ENCODE results near the gene KRT81.
"Not testable (repeated sequence)": the region's sequence is repeated elsewhere in the genome, so short reads cannot be mapped to it uniquely, and the experiment has no call there.

KRT81 gene

DNA sequence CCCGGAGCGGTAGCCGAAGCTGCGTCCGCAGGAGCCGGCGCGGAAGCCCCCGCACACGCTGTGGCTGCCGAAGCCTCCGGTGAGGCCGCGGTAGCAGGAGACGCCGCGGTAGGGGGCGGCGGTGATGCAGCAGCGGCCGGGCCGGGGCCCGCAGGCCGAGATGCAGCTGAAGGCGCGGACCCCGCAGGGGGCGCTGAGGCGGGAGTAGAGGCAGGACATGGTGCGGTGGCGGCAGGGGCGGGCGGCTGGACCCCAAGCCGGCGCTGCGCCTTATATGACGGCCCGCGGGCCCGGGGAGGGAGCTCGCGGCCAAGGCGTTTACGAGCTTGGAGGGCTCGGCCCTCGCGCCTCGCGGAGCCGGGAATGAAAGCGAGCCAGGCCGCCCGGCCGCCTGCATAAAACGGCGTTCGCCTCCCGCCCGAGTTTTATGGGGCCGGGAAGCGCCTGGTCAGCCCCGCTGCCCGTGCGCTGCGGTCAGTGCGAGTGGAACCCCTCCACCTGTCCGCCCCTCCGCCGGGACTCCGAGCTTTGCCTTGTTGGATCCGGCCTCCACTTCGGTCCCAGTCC lies 32.9 kb downstream of the KRT81 start:
- Histone ChIP-seq H3K4me1 (ENCODE audit: control insufficient read depth, insufficient read depth, low read length, unreplicated experiment) (peaks cover 21% of the 10 kb centered on the region), H3K36me3 (ENCODE audit: insufficient read depth, low read length) (no peaks in the 10 kb centered on the region), H3K27me3 (ENCODE audit: insufficient read depth, low read length) (peaks cover 9% of the 10 kb centered on the region), H3K79me2 (ENCODE audit: control insufficient read depth, insufficient read depth, low read length, unreplicated experiment) (no peaks in the 10 kb centered on the region), H3K27ac (ENCODE audit: low read depth, low read length) (no peak overlapping the region), H2AFZ (ENCODE audit: low read length, unreplicated experiment) (no peak overlapping the region), H3K4me3 (ENCODE audit: low read depth, low read length) (no peak overlapping the region)

- not testable (repeated sequence) for H3K27ac ChIP-seq (ENCODE audit: low read depth, low read length); H3K4me3 ChIP-seq (ENCODE audit: low read depth, low read length); H2AFZ ChIP-seq (ENCODE audit: low read length, unreplicated experiment); H3K79me2 ChIP-seq (ENCODE audit: control insufficient read depth, insufficient read depth, low read length, unreplicated experiment); H3K27me3 ChIP-seq (ENCODE audit: insufficient read depth, low read length); H3K36me3 ChIP-seq (ENCODE audit: insufficient read depth, low read length)
- peaks cover 21% of the 10 kb centered on the region for H3K4me1 ChIP-seq (ENCODE audit: control insufficient read depth, insufficient read depth, low read length, unreplicated experiment)
These were observed 33.4 kb downstream of the KRT81 start for GRCh38 chr12:52257922-52258321.

DNA sequence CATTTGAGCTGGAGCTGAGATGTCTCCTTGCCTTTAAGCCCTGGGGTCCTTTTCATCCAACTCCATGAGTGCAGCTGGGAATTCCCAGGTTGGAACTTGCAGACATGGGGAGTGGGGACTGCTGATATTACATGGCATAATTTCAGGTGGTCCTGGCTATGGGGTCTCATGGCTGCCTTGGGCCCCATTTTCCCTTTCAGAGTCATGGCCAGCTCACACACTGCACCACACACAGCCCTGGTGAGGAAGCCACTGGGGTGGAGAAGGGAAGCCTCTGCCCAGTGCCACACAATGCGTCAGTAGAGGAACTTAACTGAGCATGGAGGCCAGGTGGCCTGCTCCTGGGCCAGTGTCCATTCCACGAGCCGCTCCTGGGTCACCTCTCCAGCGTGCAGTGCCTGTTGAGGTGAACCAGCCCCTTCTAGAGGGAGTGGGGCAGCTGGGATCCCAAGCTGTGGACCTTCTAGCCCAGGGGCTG lies 34.2 kb downstream of the KRT81 start:
- H3K36me3 ChIP-seq (ENCODE audit: insufficient read depth, low read length), result no peaks in the 10 kb centered on the region
- H3K79me2 ChIP-seq (ENCODE audit: control insufficient read depth, insufficient read depth, low read length, unreplicated experiment), result no peaks in the 10 kb centered on the region
- H3K4me1 ChIP-seq (ENCODE audit: control insufficient read depth, insufficient read depth, low read length, unreplicated experiment), result peaks cover 21% of the 10 kb centered on the region
- H3K27me3 ChIP-seq (ENCODE audit: insufficient read depth, low read length), result peaks cover 9% of the 10 kb centered on the region
- H2AFZ ChIP-seq (ENCODE audit: low read length, unreplicated experiment), result no peak overlapping the region
- no peak overlapping the region for H3K4me3 ChIP-seq (ENCODE audit: low read depth, low read length)
- H3K27ac ChIP-seq (ENCODE audit: low read depth, low read length), result no peak overlapping the region

DNA sequence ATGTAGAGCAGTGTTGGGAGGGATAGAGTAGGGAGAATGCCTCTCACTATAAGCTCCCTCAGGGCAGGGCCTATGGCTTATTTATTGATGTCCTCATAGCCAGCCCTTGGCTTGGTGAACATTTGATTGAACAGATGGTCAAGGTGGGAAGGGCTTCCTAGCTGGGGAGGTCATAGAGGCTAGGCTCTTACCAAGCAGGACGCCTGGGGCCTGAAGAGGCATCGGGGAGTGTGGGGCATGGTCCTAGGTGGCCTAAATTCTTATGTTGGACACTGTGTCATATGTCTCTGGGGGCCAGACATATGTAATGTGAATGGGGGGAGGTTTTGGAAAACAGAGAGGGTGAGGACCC lies 34.8 kb downstream of the KRT81 start:
- Histone ChIP-seq H3K79me2 (ENCODE audit: control insufficient read depth, insufficient read depth, low read length, unreplicated experiment) (no peaks in the 10 kb centered on the region), H3K36me3 (ENCODE audit: insufficient read depth, low read length) (no peaks in the 10 kb centered on the region), H3K27me3 (ENCODE audit: insufficient read depth, low read length) (peaks cover 9% of the 10 kb centered on the region), H3K27ac (ENCODE audit: low read depth, low read length) (no peak overlapping the region), H2AFZ (ENCODE audit: low read length, unreplicated experiment) (no peak overlapping the region), H3K4me3 (ENCODE audit: low read depth, low read length) (no peak overlapping the region), H3K4me1 (ENCODE audit: control insufficient read depth, insufficient read depth, low read length, unreplicated experiment) (peaks cover 20% of the 10 kb centered on the region)

DNA sequence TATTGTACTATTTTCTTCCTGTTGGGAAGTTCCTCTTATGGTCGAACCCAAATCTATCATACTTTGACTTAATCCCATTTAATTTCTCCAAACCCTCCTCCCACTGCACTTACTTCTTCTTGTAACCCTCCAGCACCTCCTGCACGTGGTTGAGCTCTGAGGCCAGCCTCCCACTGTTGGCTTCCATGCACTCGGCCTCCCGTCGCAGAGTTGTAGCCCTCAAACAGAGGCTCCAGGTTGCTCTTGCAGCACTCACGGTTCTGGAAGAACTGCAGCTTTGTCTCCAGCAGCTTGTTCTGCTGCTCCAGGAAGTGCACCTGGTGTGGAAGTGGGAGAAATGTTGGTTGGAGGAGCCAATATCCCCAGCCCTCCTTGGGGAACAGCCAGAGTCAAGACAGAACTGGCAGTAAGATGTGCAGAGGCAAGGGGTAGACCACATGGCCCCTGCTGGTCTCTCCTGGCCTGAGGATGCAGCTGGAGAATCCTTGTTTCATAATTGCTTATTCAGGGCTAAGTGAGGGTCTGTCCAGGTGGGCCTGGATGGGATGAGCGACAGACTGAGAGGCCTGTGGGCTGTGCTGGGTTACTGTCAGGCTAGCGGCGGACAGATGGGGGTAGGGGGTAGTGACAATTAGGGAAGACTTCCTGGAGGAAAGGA lies 35.3 kb downstream of the KRT81 start:
- Histone ChIP-seq H2AFZ (ENCODE audit: low read length, unreplicated experiment) (no peak overlapping the region), H3K4me1 (ENCODE audit: control insufficient read depth, insufficient read depth, low read length, unreplicated experiment) (peaks cover 15% of the 10 kb centered on the region)

DNA sequence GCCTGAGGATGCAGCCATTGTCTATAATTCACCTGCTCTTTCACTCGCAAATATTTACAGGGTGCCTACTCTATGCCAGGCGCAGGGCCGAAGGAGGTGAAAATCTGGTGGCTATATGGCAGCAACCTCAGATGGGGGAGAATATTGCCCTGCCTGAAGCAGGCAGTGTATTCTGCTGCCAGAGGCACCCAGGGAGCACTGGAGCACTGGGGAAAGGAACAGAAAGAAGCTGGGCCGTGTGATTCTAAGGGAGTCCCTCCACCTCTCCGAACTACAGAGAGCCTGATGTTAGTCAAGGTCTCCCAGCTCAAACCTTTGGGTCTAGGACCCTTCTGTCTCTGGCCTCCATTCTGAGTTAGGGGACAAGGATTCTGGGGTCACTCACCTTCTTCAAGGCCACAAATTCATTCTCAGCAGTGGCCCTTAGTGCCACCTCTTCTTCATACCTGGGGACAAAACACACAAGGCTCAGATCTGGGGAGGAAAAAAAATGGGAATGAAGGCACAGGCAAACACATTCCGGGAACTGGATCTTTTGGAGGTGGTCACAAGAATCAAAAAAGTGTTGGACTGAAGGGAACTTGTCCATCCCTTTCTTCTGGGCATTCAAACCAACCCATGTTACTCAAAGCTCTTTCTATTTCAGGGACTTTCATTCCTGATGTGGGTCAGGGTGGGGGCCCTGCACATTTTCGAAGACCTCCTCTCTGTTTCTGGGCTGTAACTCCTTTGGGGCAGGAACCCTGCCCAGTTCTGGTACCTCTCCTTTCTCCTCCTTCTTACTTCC lies 36.2 kb downstream of the KRT81 start:
- Histone ChIP-seq H3K27ac (ENCODE audit: low read depth, low read length) (no peak overlapping the region), H3K4me1 (ENCODE audit: control insufficient read depth, insufficient read depth, low read length, unreplicated experiment) (peaks cover 7% of the 10 kb centered on the region), H2AFZ (ENCODE audit: low read length, unreplicated experiment) (no peak overlapping the region), H3K27me3 (ENCODE audit: insufficient read depth, low read length) (peaks cover 9% of the 10 kb centered on the region), H3K4me3 (ENCODE audit: low read depth, low read length) (no peak overlapping the region), H3K79me2 (ENCODE audit: control insufficient read depth, insufficient read depth, low read length, unreplicated experiment) (no peaks in the 10 kb centered on the region), H3K36me3 (ENCODE audit: insufficient read depth, low read length) (no peaks in the 10 kb centered on the region)

More for the DNA sequence above, 35.3 kb downstream of the KRT81 start:
- Histone ChIP-seq H3K27ac (ENCODE audit: low read depth, low read length) (no peak overlapping the region), H3K36me3 (ENCODE audit: insufficient read depth, low read length) (no peaks in the 10 kb centered on the region), H3K27me3 (ENCODE audit: insufficient read depth, low read length) (peaks cover 9% of the 10 kb centered on the region), H3K4me3 (ENCODE audit: low read depth, low read length) (no peak overlapping the region), H3K79me2 (ENCODE audit: control insufficient read depth, insufficient read depth, low read length, unreplicated experiment) (no peaks in the 10 kb centered on the region)

DNA sequence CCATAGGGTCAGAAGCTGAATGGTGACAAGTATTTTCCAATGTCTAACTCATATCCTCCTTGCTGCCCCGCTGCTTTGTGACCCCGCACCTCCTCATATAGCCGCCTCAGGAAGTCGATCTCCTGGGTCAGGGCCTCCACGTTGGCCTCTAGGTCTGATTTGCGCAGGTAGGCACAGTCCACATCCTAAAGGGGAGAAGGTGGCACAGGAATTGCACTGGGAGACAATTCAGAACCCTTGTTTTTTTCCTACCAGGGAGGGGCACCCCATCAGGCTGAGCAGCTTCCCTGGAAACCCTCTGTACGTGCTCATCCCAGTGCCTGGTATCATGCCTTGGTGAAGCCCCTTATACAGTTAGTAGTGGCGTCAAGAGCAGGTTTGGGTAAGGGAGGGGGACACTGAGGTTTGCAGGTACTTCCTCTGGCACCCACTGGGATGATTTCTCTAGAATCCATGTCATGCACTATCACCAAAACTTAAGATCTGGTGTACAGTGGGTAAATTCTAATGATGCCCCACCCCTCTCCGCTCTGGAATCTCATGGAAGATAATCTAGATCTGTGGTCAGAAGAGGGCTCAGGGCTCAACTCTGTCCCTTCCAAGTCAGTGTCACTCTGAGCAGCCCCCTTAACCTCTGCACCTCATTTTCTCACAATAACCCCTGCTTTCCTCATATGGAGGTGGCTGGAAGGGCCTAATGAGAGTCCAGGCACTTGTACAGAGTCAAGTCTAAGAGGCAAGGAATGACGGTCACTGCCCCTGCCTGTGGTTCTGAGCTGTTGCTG lies 37.0 kb downstream of the KRT81 start:
- peaks cover 9% of the 10 kb centered on the region for H3K27me3 ChIP-seq (ENCODE audit: insufficient read depth, low read length)
- H3K27ac ChIP-seq (ENCODE audit: low read depth, low read length), result no peak overlapping the region
- H3K4me1 ChIP-seq (ENCODE audit: control insufficient read depth, insufficient read depth, low read length, unreplicated experiment), result peaks cover under 1% of the 10 kb centered on the region

GRCh38 chr12:52253391-52254179 lies 37.7 kb downstream of the KRT81 start:
- peaks cover 4% of the 10 kb centered on the region for H3K27me3 ChIP-seq (ENCODE audit: insufficient read depth, low read length)
- H3K27ac ChIP-seq (ENCODE audit: low read depth, low read length), result no peak overlapping the region
- H3K4me1 ChIP-seq (ENCODE audit: control insufficient read depth, insufficient read depth, low read length, unreplicated experiment), result no peaks in the 10 kb centered on the region
- no peaks in the 10 kb centered on the region for H3K79me2 ChIP-seq (ENCODE audit: control insufficient read depth, insufficient read depth, low read length, unreplicated experiment)
- no peaks in the 10 kb centered on the region for H3K36me3 ChIP-seq (ENCODE audit: insufficient read depth, low read length)
- H2AFZ ChIP-seq (ENCODE audit: low read length, unreplicated experiment), result no peak overlapping the region
- no peak overlapping the region for H3K4me3 ChIP-seq (ENCODE audit: low read depth, low read length)

More for the DNA sequence above, 37.0 kb downstream of the KRT81 start:
- Histone ChIP-seq H2AFZ (ENCODE audit: low read length, unreplicated experiment) (no peak overlapping the region), H3K36me3 (ENCODE audit: insufficient read depth, low read length) (no peaks in the 10 kb centered on the region), H3K4me3 (ENCODE audit: low read depth, low read length) (no peak overlapping the region), H3K79me2 (ENCODE audit: control insufficient read depth, insufficient read depth, low read length, unreplicated experiment) (no peaks in the 10 kb centered on the region)

DNA sequence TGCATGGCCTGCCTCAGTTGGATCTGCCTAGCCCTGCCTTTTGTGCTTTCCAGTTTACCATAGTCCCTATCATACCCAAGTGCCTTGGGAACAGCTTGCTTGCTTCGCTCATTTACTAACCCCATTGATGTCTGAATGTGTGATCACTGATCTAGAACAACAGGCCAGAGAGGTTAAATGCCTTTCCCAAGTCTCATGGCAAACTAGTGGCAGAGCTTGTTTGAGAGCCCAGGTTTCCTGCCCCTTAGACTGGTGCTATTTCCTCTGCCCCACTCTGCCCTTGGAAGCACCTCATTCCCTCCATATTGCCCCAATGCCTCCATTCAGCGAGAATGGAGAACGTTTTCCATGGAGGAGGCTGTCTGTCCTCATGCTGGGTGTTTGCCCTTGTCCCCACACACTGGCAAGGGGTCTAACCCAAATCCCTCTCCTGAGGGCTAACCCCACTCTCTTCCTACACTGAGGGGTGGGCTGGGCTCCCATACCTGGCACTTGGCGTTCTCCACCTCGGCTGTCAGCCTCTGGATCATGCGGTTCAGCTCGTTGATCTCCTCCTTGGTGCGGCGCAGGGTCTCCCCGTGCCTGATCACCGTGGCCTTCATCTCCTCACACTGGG lies 38.5 kb downstream of the KRT81 start:
- Histone ChIP-seq H3K36me3 (ENCODE audit: insufficient read depth, low read length) (no peaks in the 10 kb centered on the region), H3K4me1 (ENCODE audit: control insufficient read depth, insufficient read depth, low read length, unreplicated experiment) (peaks cover 2% of the 10 kb centered on the region), H3K27me3 (ENCODE audit: insufficient read depth, low read length) (no peaks in the 10 kb centered on the region; the same call in 1 of the 2 replicates), H3K27ac (ENCODE audit: low read depth, low read length) (no peak overlapping the region), H2AFZ (ENCODE audit: low read length, unreplicated experiment) (no peak overlapping the region), H3K4me3 (ENCODE audit: low read depth, low read length) (no peak overlapping the region), H3K79me2 (ENCODE audit: control insufficient read depth, insufficient read depth, low read length, unreplicated experiment) (no peaks in the 10 kb centered on the region)

Data from ACC112 (cell line).